Measurements from ENCODE around the gene CDH26. TPM values are rescaled to one million over a fixed set of nuclear protein-coding genes. Genes with fewer than 3 reads are reported as not detected.
A peak's percentile ranks its signal among the peaks of the same experiment; 100 is the strongest.

Gene CDH26
- total and polyA plus RNA-seq, 2 of the 13 experiments (the other 11 are each of a cell fraction or from before 2014, with no cell fraction given) = 0.40 to 1.1 TPM

DNA sequence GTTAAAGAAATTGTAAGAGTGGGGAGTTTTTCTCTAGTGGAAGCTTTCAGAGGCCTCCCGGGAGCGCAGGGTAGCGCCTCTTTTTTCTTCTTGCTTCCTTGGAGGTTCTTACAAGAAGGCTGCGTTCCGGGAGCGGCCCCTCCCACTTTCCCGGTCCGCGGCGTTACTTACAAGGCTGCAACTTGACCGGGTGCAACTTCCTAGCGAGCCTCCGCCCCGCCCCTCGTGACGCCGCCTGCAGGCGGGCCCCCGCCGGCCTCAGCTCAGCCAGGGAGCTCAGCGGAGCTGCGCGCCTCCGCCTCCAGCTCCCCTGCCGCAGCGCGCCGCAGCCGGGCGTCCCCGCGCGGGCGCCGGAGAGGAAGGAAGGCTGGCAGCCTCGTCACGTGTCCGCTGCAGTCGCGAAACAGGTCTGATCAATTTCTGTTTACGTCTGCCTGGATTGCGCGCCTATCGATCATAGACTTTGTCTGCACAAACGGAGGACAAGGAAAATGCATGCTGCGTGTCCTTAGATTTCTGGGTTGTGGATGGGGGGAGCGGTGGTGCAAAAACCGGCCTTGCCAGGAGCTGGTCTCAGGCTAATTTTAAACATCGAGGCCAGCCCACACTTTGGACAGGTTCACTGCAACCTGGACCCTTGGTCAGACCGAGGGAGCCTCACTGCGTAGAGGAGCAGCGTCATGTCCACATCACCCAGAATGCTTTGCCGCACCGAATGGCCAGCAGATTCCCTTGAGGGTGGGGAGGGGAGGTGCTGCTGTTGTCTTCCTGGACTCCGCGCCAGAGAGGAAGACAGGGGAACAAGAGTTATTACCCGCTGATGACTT lies 17.9 kb upstream of the CDH26 start, which contains the start of the genes FAM217B and PPP1R3D (continued):
- TF ChIP-seq ZNF678 (CRISPR knock-in tag; IDR thresholded peaks at IDR 0.05) (0 out of 2 replicates have a peak, but pooled peaks have one; percentile 69), BHLHE40 (IDR thresholded peaks at IDR 0.05; ENCODE audit: low read length) (peak; percentile 78), HOXD1 (CRISPR knock-in tag; IDR thresholded peaks at IDR 0.05) (no peak; the same call in 1 of the 2 replicates), IRX3 (CRISPR knock-in tag; IDR thresholded peaks at IDR 0.05; ENCODE audit: borderline replicate concordance, low read depth) (peak; percentile 83), TBP (CRISPR knock-in tag; IDR thresholded peaks at IDR 0.05) (no peak), ZNF629 (CRISPR knock-in tag; conservative IDR thresholded peaks at IDR 0.05) (no peak; the same call in none of the 2 replicates), ETV5 (CRISPR knock-in tag; IDR thresholded peaks at IDR 0.05; ENCODE audit: borderline replicate concordance) (no peak; the same call in 1 of the 2 replicates), ZMYM3 (CRISPR knock-in tag; IDR thresholded peaks at IDR 0.05) (peak; percentile 80)
- TF ChIP-seq, protein P1, sequence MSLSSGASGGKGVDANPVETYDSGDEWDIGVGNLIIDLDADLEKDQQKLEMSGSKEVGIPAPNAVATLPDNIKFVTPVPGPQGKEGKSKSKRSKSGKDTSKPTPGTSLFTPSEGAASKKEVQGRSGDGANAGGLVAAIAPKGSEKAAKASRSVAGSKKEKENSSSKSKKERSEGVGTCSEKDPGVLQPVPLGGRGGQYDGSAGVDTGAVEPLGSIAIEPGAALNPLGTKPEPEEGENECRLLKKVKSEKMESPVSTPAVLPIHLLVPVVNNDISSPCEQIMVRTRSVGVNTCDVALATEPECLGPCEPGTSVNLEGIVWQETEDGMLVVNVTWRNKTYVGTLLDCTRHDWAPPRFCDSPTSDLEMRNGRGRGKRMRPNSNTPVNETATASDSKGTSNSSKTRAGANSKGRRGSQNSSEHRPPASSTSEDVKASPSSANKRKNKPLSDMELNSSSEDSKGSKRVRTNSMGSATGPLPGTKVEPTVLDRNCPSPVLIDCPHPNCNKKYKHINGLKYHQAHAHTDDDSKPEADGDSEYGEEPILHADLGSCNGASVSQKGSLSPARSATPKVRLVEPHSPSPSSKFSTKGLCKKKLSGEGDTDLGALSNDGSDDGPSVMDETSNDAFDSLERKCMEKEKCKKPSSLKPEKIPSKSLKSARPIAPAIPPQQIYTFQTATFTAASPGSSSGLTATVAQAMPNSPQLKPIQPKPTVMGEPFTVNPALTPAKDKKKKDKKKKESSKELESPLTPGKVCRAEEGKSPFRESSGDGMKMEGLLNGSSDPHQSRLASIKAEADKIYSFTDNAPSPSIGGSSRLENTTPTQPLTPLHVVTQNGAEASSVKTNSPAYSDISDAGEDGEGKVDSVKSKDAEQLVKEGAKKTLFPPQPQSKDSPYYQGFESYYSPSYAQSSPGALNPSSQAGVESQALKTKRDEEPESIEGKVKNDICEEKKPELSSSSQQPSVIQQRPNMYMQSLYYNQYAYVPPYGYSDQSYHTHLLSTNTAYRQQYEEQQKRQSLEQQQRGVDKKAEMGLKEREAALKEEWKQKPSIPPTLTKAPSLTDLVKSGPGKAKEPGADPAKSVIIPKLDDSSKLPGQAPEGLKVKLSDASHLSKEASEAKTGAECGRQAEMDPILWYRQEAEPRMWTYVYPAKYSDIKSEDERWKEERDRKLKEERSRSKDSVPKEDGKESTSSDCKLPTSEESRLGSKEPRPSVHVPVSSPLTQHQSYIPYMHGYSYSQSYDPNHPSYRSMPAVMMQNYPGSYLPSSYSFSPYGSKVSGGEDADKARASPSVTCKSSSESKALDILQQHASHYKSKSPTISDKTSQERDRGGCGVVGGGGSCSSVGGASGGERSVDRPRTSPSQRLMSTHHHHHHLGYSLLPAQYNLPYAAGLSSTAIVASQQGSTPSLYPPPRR (CRISPR knock-in tag; IDR thresholded peaks at IDR 0.05; ENCODE audit: borderline replicate concordance) = peak; percentile 64; the same call in 1 of the 2 replicates
- TF ChIP-seq, protein P2, sequence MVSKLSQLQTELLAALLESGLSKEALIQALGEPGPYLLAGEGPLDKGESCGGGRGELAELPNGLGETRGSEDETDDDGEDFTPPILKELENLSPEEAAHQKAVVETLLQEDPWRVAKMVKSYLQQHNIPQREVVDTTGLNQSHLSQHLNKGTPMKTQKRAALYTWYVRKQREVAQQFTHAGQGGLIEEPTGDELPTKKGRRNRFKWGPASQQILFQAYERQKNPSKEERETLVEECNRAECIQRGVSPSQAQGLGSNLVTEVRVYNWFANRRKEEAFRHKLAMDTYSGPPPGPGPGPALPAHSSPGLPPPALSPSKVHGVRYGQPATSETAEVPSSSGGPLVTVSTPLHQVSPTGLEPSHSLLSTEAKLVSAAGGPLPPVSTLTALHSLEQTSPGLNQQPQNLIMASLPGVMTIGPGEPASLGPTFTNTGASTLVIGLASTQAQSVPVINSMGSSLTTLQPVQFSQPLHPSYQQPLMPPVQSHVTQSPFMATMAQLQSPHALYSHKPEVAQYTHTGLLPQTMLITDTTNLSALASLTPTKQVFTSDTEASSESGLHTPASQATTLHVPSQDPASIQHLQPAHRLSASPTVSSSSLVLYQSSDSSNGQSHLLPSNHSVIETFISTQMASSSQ (IDR thresholded peaks at IDR 0.05; ENCODE audit: low read depth) = no peak
- TF ChIP-seq, protein P2 (CRISPR knock-in tag; IDR thresholded peaks at IDR 0.05; ENCODE audit: borderline replicate concordance) = peak; percentile 60; the same call in 1 of the 2 replicates
- TF ChIP-seq, protein P3, sequence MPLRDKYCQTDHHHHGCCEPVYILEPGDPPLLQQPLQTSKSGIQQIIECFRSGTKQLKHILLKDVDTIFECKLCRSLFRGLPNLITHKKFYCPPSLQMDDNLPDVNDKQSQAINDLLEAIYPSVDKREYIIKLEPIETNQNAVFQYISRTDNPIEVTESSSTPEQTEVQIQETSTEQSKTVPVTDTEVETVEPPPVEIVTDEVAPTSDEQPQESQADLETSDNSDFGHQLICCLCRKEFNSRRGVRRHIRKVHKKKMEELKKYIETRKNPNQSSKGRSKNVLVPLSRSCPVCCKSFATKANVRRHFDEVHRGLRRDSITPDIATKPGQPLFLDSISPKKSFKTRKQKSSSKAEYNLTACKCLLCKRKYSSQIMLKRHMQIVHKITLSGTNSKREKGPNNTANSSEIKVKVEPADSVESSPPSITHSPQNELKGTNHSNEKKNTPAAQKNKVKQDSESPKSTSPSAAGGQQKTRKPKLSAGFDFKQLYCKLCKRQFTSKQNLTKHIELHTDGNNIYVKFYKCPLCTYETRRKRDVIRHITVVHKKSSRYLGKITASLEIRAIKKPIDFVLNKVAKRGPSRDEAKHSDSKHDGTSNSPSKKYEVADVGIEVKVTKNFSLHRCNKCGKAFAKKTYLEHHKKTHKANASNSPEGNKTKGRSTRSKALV (CRISPR knock-in tag; IDR thresholded peaks at IDR 0.05) = peak; percentile 76
- TF ChIP-seq, protein P4, sequence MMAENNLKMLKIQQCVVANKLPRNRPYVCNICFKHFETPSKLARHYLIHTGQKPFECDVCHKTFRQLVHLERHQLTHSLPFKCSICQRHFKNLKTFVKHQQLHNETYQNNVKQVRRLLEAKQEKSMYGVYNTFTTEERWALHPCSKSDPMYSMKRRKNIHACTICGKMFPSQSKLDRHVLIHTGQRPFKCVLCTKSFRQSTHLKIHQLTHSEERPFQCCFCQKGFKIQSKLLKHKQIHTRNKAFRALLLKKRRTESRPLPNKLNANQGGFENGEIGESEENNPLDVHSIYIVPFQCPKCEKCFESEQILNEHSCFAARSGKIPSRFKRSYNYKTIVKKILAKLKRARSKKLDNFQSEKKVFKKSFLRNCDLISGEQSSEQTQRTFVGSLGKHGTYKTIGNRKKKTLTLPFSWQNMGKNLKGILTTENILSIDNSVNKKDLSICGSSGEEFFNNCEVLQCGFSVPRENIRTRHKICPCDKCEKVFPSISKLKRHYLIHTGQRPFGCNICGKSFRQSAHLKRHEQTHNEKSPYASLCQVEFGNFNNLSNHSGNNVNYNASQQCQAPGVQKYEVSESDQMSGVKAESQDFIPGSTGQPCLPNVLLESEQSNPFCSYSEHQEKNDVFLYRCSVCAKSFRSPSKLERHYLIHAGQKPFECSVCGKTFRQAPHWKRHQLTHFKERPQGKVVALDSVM (CRISPR knock-in tag; IDR thresholded peaks at IDR 0.05) = peak; percentile 84; the same call in 1 of the 2 replicates
- TF ChIP-seq, protein P5, sequence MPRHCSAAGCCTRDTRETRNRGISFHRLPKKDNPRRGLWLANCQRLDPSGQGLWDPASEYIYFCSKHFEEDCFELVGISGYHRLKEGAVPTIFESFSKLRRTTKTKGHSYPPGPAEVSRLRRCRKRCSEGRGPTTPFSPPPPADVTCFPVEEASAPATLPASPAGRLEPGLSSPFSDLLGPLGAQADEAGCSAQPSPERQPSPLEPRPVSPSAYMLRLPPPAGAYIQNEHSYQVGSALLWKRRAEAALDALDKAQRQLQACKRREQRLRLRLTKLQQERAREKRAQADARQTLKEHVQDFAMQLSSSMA (CRISPR knock-in tag; IDR thresholded peaks at IDR 0.05) = peak; percentile 93

Data from HepG2 (cell line).